GM19468 (cell line): ENCODE data around the gene LARGE1.

Source experiments
- ATAC-seq: cut with Tn5 transposase; IDR thresholded peaks from one replicate; pipeline ENCODE4 v1.9.1; 2021; ENCODE audit warnings: mild to moderate bottlenecking, moderate library complexity, moderate number of reproducible peaks; ENCODE audit not compliant: unreplicated experiment; ENCODE audit errors: extremely low read depth

The LARGE1 gene

GRCh38 chr22:33519071-33519973, 401.0 kb downstream of the LARGE1 start:
- no peak for ATAC-seq

DNA sequence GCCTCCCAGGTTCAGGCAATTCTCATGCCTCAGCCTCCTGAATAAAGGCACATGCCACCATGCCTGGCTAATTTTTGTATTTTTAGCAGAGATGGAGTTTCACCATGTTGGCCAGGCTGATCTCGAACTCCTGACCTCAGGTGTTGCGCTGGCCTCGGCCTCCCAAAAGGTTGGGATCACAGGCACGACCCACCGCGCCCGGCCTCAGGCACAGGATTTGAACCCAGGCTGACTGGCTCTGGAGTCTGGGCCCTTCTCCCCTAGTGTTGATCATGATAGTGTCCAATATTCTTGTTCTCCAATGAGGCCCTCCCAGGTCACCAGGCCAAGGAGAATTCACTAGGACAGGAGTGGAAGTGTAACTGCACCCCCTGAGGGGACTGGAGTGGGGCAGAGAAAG, 401.9 kb downstream of the LARGE1 start:
- ATAC-seq, result no peak

DNA sequence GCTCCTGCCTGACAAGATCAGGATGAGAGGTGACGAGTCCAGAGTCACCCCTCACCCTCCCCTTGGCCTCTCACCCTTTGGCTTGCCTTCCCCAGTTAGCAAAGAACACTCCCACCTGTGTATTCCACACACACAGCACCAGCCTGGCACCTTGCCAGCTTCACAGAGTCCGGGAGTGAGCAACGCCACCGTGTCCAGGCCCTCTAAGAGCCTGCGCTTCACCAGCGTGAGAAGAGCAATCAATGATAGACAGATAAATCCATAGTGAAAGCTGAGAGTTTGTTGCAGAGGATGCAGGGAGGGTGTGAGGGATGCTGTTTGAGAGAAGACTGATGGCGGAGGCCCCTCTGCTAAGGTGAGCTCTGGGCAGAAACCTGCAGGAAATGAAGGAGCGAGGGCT, 404.5 kb downstream of the LARGE1 start:
- no peak for ATAC-seq

DNA sequence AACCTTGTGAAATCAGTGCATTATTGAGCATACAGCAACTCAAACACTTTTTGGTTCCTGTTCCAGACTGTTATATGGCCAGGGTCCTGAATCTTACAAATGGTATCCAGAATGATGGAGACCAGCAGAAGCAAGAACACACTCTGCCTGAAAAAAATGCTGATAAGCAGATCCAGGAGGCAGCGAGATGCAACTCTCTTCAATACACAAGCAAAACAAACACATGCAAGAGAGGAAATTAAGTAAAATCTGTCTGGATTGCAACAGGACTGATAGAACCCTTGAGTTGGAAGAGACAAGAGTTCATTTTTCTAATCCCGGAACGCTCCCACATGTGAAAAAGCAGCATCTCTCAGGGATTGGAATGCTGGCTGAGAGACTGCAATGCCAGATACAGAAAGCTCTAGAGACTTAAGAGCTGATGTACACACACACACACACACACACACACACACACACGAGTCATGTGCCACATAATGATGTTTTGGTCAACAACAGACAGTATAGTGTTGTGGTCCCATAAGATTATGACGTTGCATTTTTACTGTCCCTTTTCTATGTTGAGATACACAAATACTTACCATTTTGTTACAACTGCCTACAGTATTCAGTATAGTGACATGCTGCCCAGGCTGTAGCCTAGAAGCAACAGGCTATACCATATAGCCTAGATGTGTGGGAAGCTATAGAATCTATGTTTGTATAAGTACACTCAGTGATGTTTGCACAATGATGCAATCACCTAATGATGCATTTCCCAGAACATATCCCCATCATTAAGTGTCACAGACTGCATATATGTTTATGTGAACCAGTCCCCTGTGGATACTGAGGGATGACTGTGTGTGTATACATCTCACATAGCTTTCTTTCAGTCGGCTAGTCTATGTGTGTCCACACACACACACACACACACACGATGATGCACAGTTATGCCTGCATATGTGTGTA, 406.6 kb downstream of the LARGE1 start:
- no peak for ATAC-seq

- ATAC-seq, result no peak
Observed at GRCh38 chr22:33512908-33513307, 407.4 kb downstream of the LARGE1 start.

DNA sequence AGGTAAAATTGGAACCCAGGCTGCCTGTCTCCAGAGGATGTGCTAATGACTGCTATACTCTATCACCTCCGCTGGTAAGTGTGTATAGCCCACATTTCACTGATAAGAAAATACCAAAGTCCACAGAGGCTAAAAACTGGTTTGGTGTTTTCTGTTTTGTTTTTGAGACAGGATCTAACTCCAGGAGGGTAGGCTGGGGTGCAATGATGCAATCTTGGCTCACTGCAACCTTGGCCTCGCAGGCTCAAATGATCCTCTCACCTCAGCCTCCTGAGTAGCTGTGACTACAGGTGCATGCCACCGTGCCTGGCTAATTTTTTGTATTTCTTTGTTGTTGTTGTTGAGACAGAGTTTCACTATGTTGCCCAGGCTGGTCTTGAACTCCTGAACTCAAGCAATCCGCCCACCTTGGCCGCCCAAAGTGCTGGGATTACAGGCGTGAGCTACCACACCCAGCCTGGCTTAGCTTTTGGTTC, 409.8 kb downstream of the LARGE1 start:
- ATAC-seq, result no peak

- ATAC-seq, result no peak
Observed at GRCh38 chr22:33504941-33505625, 415.2 kb downstream of the LARGE1 start.

GRCh38 chr22:33496112-33496511, 424.2 kb downstream of the LARGE1 start:
- ATAC-seq, result no peak

GRCh38 chr22:33493476-33494205, 426.6 kb downstream of the LARGE1 start:
- ATAC-seq, result no peak

DNA sequence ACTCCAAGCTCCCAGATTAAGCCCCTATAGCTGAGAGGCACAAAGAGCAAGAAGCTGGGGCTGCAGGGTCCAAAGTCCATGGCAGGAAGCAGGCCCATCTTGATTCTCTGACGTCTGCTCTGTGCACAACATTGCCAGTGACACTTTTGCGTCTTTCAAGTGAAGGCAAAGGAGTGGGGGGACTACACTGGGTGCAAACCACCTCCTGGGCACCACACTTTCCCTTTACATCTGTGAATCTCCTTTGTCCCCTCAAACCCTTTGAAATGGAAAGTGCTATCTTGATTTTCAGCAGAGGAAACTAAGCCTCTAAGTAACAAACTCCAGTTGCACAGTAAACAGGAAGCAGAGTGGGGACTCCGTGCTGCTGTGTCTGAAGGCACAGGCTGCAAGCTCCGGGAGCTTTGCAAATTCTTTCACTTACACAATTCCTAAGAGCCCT, 428.0 kb downstream of the LARGE1 start:
- ATAC-seq, result no peak

DNA sequence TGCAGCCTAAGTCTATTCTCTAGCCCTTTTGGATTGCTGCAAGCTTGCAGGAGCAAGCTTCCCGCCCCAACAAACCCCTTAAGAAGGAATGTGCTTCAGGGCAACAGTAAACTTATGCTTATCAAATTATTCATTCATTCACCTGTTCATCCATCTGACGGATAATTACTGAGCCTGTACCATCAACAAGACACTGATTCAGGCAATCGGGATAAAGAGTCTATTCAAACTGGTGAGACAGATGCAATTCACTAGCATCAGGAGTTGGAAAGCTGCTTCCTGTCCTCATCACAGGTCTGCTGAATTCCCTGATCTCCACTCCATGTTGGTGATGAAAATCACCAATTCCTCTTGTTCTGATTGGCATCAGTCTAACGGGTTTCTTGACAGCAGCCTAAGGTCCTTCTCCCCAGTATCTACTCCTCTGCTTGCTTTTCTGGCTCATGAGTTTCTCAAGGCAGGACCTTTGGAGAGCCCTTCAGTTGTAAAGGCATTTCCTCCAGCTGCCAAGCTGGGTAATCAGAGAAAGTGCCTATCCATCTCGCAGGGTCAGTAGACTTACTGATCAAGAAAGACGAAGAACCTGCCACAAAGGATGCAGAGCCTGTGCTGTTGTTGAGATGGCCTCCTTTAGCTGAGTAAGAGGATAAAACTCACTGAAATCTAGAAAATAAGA, 433.1 kb downstream of the LARGE1 start:
- ATAC-seq, result no peak

- ATAC-seq, result no peak
Observed at GRCh38 chr22:33481550-33481949, 438.7 kb downstream of the LARGE1 start.

GRCh38 chr22:33477120-33478111, 442.9 kb downstream of the LARGE1 start:
- no peak for ATAC-seq

- ATAC-seq, result no peak
Observed at GRCh38 chr22:33476716-33477115, 443.6 kb downstream of the LARGE1 start.

DNA sequence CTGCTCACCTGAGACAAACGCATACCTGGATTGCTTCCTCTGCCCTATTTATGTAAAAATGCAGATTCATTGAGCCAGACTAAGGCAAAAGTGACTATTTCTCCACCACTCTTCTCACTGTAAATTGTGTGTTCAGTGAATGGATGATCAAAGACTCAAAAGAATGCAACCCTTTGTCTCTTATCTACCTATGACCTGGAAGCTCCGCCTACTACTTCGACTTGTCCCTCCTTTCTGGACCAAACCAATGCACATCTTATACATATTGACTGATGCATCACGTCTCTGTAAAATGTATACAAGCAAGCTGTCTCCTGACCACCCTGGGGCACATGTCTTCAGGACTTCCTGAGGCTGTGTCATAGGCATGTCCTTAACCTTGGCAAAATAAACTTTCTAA, 444.1 kb downstream of the LARGE1 start:
- no peak for ATAC-seq

DNA sequence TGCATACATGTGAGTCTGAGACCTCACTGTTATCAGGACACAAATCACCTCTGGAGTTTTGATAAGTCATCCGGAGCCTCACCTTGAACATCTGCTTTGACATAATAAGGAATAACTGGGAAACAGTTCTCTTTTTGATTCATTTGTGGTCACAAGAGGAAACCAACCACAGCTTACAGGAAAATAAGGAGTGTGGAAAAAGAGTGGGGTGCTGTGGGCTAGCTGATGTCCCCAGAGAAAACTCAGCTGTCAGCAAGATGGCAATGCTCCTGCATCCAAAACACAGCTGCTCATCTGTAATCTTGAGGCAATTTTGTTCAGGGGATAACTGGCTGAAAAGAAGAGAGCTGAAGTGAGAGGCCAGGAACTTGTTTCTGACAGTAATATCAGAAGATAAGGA, 445.7 kb downstream of the LARGE1 start:
- no peak for ATAC-seq

DNA sequence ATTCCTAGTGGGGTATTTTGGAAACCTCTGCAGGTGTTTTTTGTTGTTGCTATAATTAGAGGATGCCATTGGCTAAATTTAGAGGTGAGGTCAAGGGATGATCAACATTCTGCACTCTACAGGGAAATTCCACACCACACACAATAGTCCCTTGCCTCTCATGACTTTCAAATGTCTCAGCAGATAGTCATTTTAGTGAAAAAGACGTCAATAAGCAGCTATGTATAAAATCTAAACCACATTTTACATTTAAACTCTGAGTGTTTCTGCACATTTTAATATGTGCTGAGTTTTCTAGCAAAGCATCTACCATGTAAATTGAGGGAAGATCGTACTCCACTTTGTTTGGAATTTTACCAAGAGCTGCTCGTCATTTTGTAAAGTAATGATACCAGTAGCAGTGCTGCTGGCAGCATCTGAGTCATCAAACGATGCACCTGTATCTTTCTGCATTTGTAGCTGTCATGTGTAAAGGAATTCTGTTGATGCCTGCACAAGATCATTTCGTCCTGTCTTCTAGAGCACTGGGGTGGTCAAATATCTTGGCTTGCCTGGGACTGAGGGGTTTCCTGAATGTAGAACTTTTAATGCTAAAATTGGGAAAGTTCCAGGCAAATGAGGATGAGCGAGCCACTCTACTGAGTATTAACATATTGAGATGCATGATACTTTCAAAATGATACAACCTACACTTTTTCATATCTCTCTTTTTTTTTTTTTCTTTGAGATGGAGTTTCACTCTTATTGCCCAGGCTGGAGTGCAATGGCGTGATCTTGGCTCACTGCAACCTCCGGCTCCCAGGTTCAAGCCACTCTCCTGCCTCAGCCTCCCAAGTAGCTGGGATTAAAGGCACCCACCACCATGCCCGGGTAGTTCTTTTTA, 447.6 kb downstream of the LARGE1 start:
- ATAC-seq, result peak; percentile 51
